HL-60 (cell line): ENCODE measurements around the gene EFNA5.

Experiments used
- POLR2AphosphoS5 ChIP-seq: IDR thresholded peaks from 2 replicates; pipeline ENCODE4 v1.6.1; 2012; ENCODE audit warnings: low read depth
- SPI1 ChIP-seq: IDR thresholded peaks from 2 replicates; pipeline ENCODE4 v1.6.1; 2012; ENCODE audit warnings: low read depth, mild to moderate bottlenecking, borderline replicate concordance
- TF ChIP-seq, protein P1 (sequence below): IDR thresholded peaks from one replicate; pipeline ENCODE4 v1.5.1; 2011; ENCODE audit warnings: low read length, control low read depth, inconsistent platforms; ENCODE audit not compliant: insufficient read depth

DNA sequence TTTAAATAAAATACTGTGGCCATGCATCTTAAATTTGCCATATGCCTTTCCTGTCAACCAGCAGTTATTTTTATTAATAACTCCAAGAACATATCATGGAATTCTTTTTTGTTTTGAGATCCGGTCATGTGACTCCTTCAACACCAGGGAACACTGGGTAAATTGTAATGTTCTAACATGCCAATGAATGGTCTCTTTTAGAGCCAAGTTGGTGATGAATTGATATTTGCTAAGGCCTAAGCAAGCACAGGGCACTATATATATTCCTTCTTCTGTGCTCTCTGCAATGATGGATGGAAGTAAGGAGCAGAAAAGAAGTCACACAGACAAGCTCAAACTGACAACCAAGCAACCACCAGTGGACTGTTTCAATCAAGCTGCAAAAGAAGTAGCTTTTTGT, 124.0 kb downstream of the EFNA5 start:
- TF ChIP-seq, protein P1, sequence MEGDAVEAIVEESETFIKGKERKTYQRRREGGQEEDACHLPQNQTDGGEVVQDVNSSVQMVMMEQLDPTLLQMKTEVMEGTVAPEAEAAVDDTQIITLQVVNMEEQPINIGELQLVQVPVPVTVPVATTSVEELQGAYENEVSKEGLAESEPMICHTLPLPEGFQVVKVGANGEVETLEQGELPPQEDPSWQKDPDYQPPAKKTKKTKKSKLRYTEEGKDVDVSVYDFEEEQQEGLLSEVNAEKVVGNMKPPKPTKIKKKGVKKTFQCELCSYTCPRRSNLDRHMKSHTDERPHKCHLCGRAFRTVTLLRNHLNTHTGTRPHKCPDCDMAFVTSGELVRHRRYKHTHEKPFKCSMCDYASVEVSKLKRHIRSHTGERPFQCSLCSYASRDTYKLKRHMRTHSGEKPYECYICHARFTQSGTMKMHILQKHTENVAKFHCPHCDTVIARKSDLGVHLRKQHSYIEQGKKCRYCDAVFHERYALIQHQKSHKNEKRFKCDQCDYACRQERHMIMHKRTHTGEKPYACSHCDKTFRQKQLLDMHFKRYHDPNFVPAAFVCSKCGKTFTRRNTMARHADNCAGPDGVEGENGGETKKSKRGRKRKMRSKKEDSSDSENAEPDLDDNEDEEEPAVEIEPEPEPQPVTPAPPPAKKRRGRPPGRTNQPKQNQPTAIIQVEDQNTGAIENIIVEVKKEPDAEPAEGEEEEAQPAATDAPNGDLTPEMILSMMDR = no peak
- no peak for TF ChIP-seq POLR2AphosphoS5
- TF ChIP-seq SPI1 = no peak
